Measurements from ENCODE around the gene NMNAT3.

- TF ChIP-seq POLR2AphosphoS5 (IDR thresholded peaks at IDR 0.05) (no peak), POLR2A (IDR thresholded peaks at IDR 0.05) (no peak)
Measured at GRCh38 chr3:139537795-139538621, 139.8 kb downstream of the NMNAT3 start.

All from transverse colon (tissue), 3 donors.